A549 (cell line): ENCODE results near the gene PITPNM2. TPM values are rescaled to one million over a fixed set of nuclear protein-coding genes. Genes with fewer than 3 reads are reported as not detected.

Experiments used
- ATAC-seq, 2 experiments: fragments of 200-7000 bp in 1 of 2; fragments of >200 bp in 1 of 2; cut with Nextera tagmentation in 1 of 2; cut with Tn5 transposase in 1 of 2; 3 replicates each; pipeline versions ENCODE4 v1.8.0 to v1.9.1; 2018 to 2020; ENCODE audit warnings: mild to moderate bottlenecking in 1 of 2, moderate library complexity in 1 of 2
- CTCF ChIA-PET: fragments of 300-600 bp; sonication (Branson Sonifier 250); formaldehyde crosslinking; extraction: SDS; loops from one replicate; lab custom pipeline; 2021; ENCODE audit warnings: antibody characterized with exemption, inconsistent platforms; lab: Yijun Ruan, JAX
- POLR2A ChIA-PET: fragments of 350-600 bp; formaldehyde crosslinking; extraction: SDS; loops from one replicate; lab custom pipeline; 2021; ENCODE audit warnings: antibody characterized with exemption, inconsistent platforms; lab: Yijun Ruan, JAX
- DNase-seq, 2 experiments: peaks; one replicate each; pipeline versions ENCODE4 v3.0.0 to v3.0.0-alpha.2; 2011 to 2016; ENCODE audit warnings: low read depth in 1 of 2, low spot score in 1 of 2
- FAIRE-seq: peaks from 2 replicates; lab custom pipeline; 2011; peaks lifted over from hg19 to GRCh38; lab: Jason Lieb, UNC
- H3K27ac ChIP-seq, 2 experiments: fragments of >200 bp; sonication (Bioruptor Twin); formaldehyde crosslinking; 3 replicates each; pipeline ENCODE4 v1.5.1; 2016 to 2017
- H3K4me1 ChIP-seq: fragments of >200 bp; sonication (Bioruptor Twin); formaldehyde crosslinking; 3 replicates; pipeline ENCODE4 v1.6.1; 2016
- H3K4me2 ChIP-seq: fragments of >200 bp; sonication (Bioruptor Twin); formaldehyde crosslinking; 3 replicates; pipeline ENCODE4 v1.6.1; 2016
- H3K4me3 ChIP-seq: fragments of >200 bp; sonication (Bioruptor Twin); formaldehyde crosslinking; 3 replicates; pipeline ENCODE4 v1.5.1; 2016
- H3K9me3 ChIP-seq: fragments of >200 bp; sonication (Bioruptor Twin); formaldehyde crosslinking; 3 replicates; pipeline ENCODE4 v1.6.1; 2016
- CBX8 ChIP-seq: fragments of 200-600 bp; sonication (generic); IDR thresholded peaks from 2 replicates; pipeline ENCODE4 v1.6.1; 2016
- CHD2 ChIP-seq: fragments of 150-350 bp; IDR thresholded peaks from 2 replicates; pipeline ENCODE4 v1.6.1; 2014; ENCODE audit warnings: low read length; ENCODE audit not compliant: partially characterized antibody
- CTCF ChIP-seq: fragments of >200 bp; sonication (Bioruptor Twin); formaldehyde crosslinking; IDR thresholded peaks from 3 replicates; pipeline ENCODE4 v1.5.1; 2016
- E2F6 ChIP-seq: IDR thresholded peaks from 2 replicates; pipeline ENCODE4 v1.6.1; 2012; ENCODE audit warnings: low read depth, borderline replicate concordance
- EHF ChIP-seq: fragments of 250-450 bp; sonication (Bioruptor Pico); IDR thresholded peaks from 2 replicates; pipeline ENCODE4 v1.5.0; 2020; ENCODE audit warnings: mild to moderate bottlenecking
- ELK1 ChIP-seq: fragments of 150-350 bp; IDR thresholded peaks from 2 replicates; pipeline ENCODE4 v1.6.1; 2014; ENCODE audit warnings: low read depth, mild to moderate bottlenecking, low read length
- FOXS1 ChIP-seq: fragments of 250-450 bp; sonication (Bioruptor Pico); IDR thresholded peaks from 2 replicates; pipeline ENCODE4 v1.5.0; 2020; ENCODE audit warnings: mild to moderate bottlenecking, moderate library complexity
- HES2 ChIP-seq: fragments of >200 bp; sonication (Bioruptor Twin); formaldehyde crosslinking; IDR thresholded peaks from 2 replicates; pipeline ENCODE4 v1.6.1; 2016
- HMGXB4 ChIP-seq: fragments of 250-450 bp; sonication (Bioruptor Pico); IDR thresholded peaks from 2 replicates; pipeline ENCODE4 v1.5.0; 2021; ENCODE audit warnings: mild to moderate bottlenecking, moderate library complexity, borderline replicate concordance
- HOXA7 ChIP-seq: fragments of 250-450 bp; sonication (Bioruptor Pico); IDR thresholded peaks from 2 replicates; pipeline ENCODE4 v1.5.0; 2020; ENCODE audit warnings: mild to moderate bottlenecking, moderate library complexity
- HOXB13 ChIP-seq: fragments of 250-450 bp; sonication (Bioruptor Pico); IDR thresholded peaks from 2 replicates; pipeline ENCODE4 v1.5.0; 2020; ENCODE audit warnings: low read depth, mild to moderate bottlenecking, moderate library complexity
- KDM1A ChIP-seq: fragments of 200-600 bp; sonication (generic); IDR thresholded peaks from 2 replicates; pipeline ENCODE4 v1.6.1; 2016; ENCODE audit warnings: low read depth, mild to moderate bottlenecking
- KDM5A ChIP-seq: fragments of 200-600 bp; sonication (generic); IDR thresholded peaks from 2 replicates; pipeline ENCODE4 v1.6.1; 2016; ENCODE audit warnings: antibody characterized with exemption, mild to moderate bottlenecking
- NPAS2 ChIP-seq: fragments of 250-450 bp; sonication (Bioruptor Pico); IDR thresholded peaks from 2 replicates; pipeline ENCODE4 v1.8.0; 2022; ENCODE audit warnings: mild to moderate bottlenecking, moderate library complexity, borderline replicate concordance
- NR3C1 ChIP-seq: fragments of >200 bp; sonication (Bioruptor Twin); formaldehyde crosslinking; IDR thresholded peaks from 3 replicates; pipeline ENCODE4 v1.6.1; 2017
- REST ChIP-seq: fragments of 200-600 bp; sonication (generic); IDR thresholded peaks from 2 replicates; pipeline ENCODE4 v1.6.1; 2016; ENCODE audit warnings: antibody characterized with exemption, mild to moderate bottlenecking, moderate library complexity
- RFX5 ChIP-seq: fragments of 450-650 bp; IDR thresholded peaks from 2 replicates; pipeline ENCODE4 v1.7.1; 2014; ENCODE audit warnings: antibody characterized with exemption, mild to moderate bottlenecking, moderate library complexity
- RNF2 ChIP-seq: fragments of 200-600 bp; sonication (generic); IDR thresholded peaks from 2 replicates; pipeline ENCODE4 v1.6.1; 2016; ENCODE audit warnings: low read depth, mild to moderate bottlenecking, antibody characterized with exemption, moderate library complexity, borderline replicate concordance
- SMC3 ChIP-seq: fragments of >200 bp; sonication (Bioruptor Twin); formaldehyde crosslinking; IDR thresholded peaks from 3 replicates; pipeline ENCODE4 v1.6.1; 2018; ENCODE audit warnings: inconsistent platforms
- ZFP36 ChIP-seq: fragments of 450-650 bp; IDR thresholded peaks from 2 replicates; pipeline ENCODE4 v1.6.1; 2014; ENCODE audit warnings: borderline replicate concordance; ENCODE audit not compliant: partially characterized antibody
- WGBS: methylation state at CpG from one replicate; pipeline ENCODE4 v1.1.6; 2017; ENCODE audit errors: missing lambda C conversion rate; 5-methylcytosine and 5-hydroxymethylcytosine counted together
- polyA plus RNA-seq, 4 experiments: library from polyadenylated mRNA; depleted of rRNA in 3 of 4; stranded (reverse); fragments of >200 nt; fragmentation: RNase III in 1 of 4; extraction: RNeasy Plus Mini Kit Qiagen cat#74134 plus additional on column Dnase treatment in 1 of 4; gene quantifications; 2 replicates in 3 of 4; 3 replicates in 1 of 4; pipeline ENCODE4 v1.2.3, GENCODE V29; 2011 to 2017

The PITPNM2 gene
- polyA plus RNA-seq, 2 of the 4 experiments (the other 2 are of a cell fraction), result 2.6 to 13.6 TPM

GRCh38 chr12:123105211-123105826 is 45.6 kb downstream of the PITPNM2 start:
- Histone ChIP-seq H3K4me3 (no peak overlapping the region), H3K27ac (peak overlapping the region in 1 of 2 experiments; percentile 20; a peak in 1 of 6 replicates), H3K9me3 (no peaks in the 10 kb centered on the region), H3K4me2 (no peak overlapping the region), H3K4me1 (peaks cover 36% of the 10 kb centered on the region)
- TF ChIP-seq EHF (no peak), ELK1 (no peak), E2F6 (no peak), REST (no peak), CBX8 (no peak), HOXB13 (CRISPR knock-in tag) (no peak), KDM1A (no peak), HMGXB4 (CRISPR knock-in tag) (no peak), HOXA7 (CRISPR knock-in tag) (no peak), CTCF (no peak), KDM5A (no peak)
- ATAC-seq (no peak), FAIRE-seq (no peak), DNase-seq (no peak)
- 91% methylated on average over 14 of the region's 14 CpGs for WGBS
- POLR2A ChIA-PET, result no interaction called here
- CTCF ChIA-PET, result interaction anchor here (1.3 to 5.3 kb wide), 4 partner anchors 12 to 61 kb away, joined by 4 to 27 read pairs (median 4); no protein-coding TSS in a partner anchor

GRCh38 chr12:123104809-123105208 is 46.1 kb downstream of the PITPNM2 start:
- FAIRE-seq (no peak), ATAC-seq (no peak), DNase-seq (no peak)
- Histone ChIP-seq H3K9me3 (no peaks in the 10 kb centered on the region), H3K4me3 (no peak overlapping the region), H3K27ac (peak overlapping the region in 1 of 2 experiments; percentile 20; a peak in 1 of 6 replicates), H3K4me2 (no peak overlapping the region), H3K4me1 (peaks cover 36% of the 10 kb centered on the region)
- CTCF ChIA-PET, result interaction anchor here (1.3 to 5.3 kb wide), 3 partner anchors 19 to 61 kb away, joined by 4 to 27 read pairs (median 5); no protein-coding TSS in a partner anchor
- POLR2A ChIA-PET, result no interaction called here
- 95% methylated on average over 4 of the region's 4 CpGs for WGBS
- no peak for TF ChIP-seq HES2
- no peak for TF ChIP-seq CHD2
- TF ChIP-seq RFX5, result no peak
- TF ChIP-seq NR3C1, result no peak
- no peak for TF ChIP-seq REST
- no peak for TF ChIP-seq ZFP36
- TF ChIP-seq E2F6, result no peak
- TF ChIP-seq RNF2, result no peak
- no peak for TF ChIP-seq NPAS2
- TF ChIP-seq SMC3, result no peak
- TF ChIP-seq FOXS1 (CRISPR knock-in tag), result no peak
